ENCODE measurements around the gene TNS1. TPM values are rescaled to one million over a fixed set of nuclear protein-coding genes. Genes with fewer than 3 reads are reported as not detected.

TNS1 gene
- total and polyA plus RNA-seq, 10 of the 15 experiments (the other 5 are each of a cell fraction or from before 2014, with no cell fraction given), result 0.05 to 0.44 TPM; not detected in 8

DNA sequence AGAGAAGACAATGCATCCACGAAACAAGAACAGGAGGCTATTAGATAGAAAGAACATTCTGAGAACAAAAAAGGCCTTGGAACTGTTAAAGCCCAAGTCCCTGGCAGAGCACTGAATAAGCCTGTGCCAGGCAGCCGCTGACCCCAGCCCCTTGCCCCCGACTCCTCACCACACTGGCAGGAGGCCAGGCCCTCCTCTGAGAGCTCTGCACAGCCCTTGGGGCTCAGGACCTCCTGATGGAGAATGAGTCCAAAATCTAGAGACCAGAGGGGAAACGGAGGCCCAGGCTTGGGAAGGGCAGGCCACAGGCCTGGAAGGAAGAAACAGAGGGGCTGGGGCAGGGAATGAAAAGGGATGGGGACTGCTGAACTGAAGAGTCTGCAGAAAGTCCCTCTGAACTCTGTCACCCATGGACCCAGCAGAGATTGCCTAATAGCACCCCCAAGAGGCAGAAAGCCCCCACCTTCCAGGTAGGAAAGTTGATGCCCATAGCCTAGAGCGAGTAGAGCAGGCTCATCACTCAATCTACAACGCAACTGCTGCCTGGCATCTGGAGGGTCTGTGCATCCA lies 18.3 kb upstream of the TNS1 start:
- ChIA-PET CTCF (no interaction called here), POLR2A (no interaction called here)

More for the DNA sequence above, 18.3 kb upstream of the TNS1 start:
- no peak overlapping the region for H3K27ac ChIP-seq (ENCODE audit: control insufficient read depth, insufficient read depth)
- H3K27me3 ChIP-seq (replicated peaks in 1 of 2; ENCODE audit: control insufficient read depth in 2 of 2, insufficient read depth in 2 of 2, low read length in 1 of 2), result no peaks in the 10 kb centered on the region
- no peaks in the 10 kb centered on the region for H3K36me3 ChIP-seq (ENCODE audit: control insufficient read depth in 2 of 2, insufficient read depth in 2 of 2, low read length in 1 of 2)
- ChIA-PET RAD21 (ENCODE audit: unreplicated experiment) (no interaction called here), SMC1A (ENCODE audit: uncharacterized antibody, unreplicated experiment) (no interaction called here)
- no peaks in the 10 kb centered on the region for H3K4me1 ChIP-seq (ENCODE audit: control insufficient read depth, insufficient read depth, low read length)
- WGBS (ENCODE audit: insufficient coverage, insufficient replicate concordance, low lambda C conversion rate, missing lambda C conversion rate), result 28% methylated on average over 6 of the region's 6 CpGs
- FAIRE-seq, result no peak
- intact Hi-C loops (cut with micrococcal nuclease; ENCODE audit: unreplicated experiment), result no loop called here
- no TSS peak for BruUV-seq (replicated peaks)
- in situ Hi-C loops (cut with MboI), result no loop called here
- no peak for TF ChIP-seq SIN3A (IDR thresholded peaks at IDR 0.05; ENCODE audit: low read depth, low read length)
- no peak for TF ChIP-seq NFXL1 (IDR thresholded peaks at IDR 0.05; ENCODE audit: borderline replicate concordance)
- no peak for TF ChIP-seq NFYA (IDR thresholded peaks at IDR 0.05; ENCODE audit: borderline replicate concordance, low read depth, low read length)
- no peak for TF ChIP-seq SP1 (IDR thresholded peaks at IDR 0.05; ENCODE audit: low read depth, low read length)
- no peak for TF ChIP-seq ZNF622 (IDR thresholded peaks at IDR 0.05)
- TF ChIP-seq CTCF (IDR thresholded peaks at IDR 0.05 in 2 of 3, conservative IDR thresholded peaks at IDR 0.05 in 1 of 3; ENCODE audit: control insufficient read depth in 2 of 3, extremely low read depth in 1 of 3, insufficient read depth in 1 of 3, low read depth in 3 of 3, low read length in 3 of 3), result 0 out of 6 replicates have a peak, but pooled peaks of 1 of the 3 experiments have one; percentile 10
- H3K9me3 ChIP-seq (replicated peaks; ENCODE audit: control insufficient read depth, insufficient read depth, low read length), result no peaks in the 10 kb centered on the region
- H4K20me1 ChIP-seq (ENCODE audit: control insufficient read depth, insufficient read depth), result no peaks in the 10 kb centered on the region
- DNase-seq (ENCODE audit: low read depth, low spot score), result no peak
- no peak overlapping the region for H3K4me3 ChIP-seq
- no peak overlapping the region for H2AFZ ChIP-seq (ENCODE audit: control insufficient read depth, low read depth, low read length)
- ATAC-seq, result no peak
- no peak overlapping the region for H3K9ac ChIP-seq (ENCODE audit: control insufficient read depth, insufficient read depth, low read length)
- no peaks in the 10 kb centered on the region for H3K79me2 ChIP-seq (ENCODE audit: control insufficient read depth, insufficient read depth, low read length)
- no peak overlapping the region for H3K4me2 ChIP-seq (ENCODE audit: control insufficient read depth, insufficient read depth)
